WTC11 (cell line): Measurements from ENCODE around the gene IAH1. TPM values are rescaled to one million over a fixed set of nuclear protein-coding genes. Genes with fewer than 3 reads are reported as not detected.

ENCODE experiments used
- ATAC-seq: fragments of 200-7000 bp; cut with Tn5 transposase; 2 replicates; pipeline ENCODE4 v1.10.0; 2021; ENCODE audit warnings: mild to moderate bottlenecking, moderate library complexity
- CTCF ChIA-PET: fragments of 300-600 bp; sonication (Branson Sonifier 250); formaldehyde crosslinking; loops from one replicate; lab custom pipeline; 2021; ENCODE audit warnings: antibody characterized with exemption; lab: Charles Lee
- POLR2A ChIA-PET: fragments of 350-600 bp; sonication (Branson Sonifier 250); formaldehyde crosslinking; loops from one replicate; lab custom pipeline; 2021; ENCODE audit warnings: antibody characterized with exemption; lab: Charles Lee
- DNase-seq: peaks from one replicate; pipeline ENCODE4 v3.0.0; 2021; ENCODE audit warnings: low spot score
- H3K27ac Mint-ChIP-seq: 2 replicates; pipeline ENCODE4 v1.8.0; 2021; ENCODE audit warnings: mixed read lengths
- H3K27me3 Mint-ChIP-seq: 2 replicates; pipeline ENCODE4 v1.8.0; 2021; ENCODE audit warnings: low read depth, mild to moderate bottlenecking, moderate library complexity, mixed read lengths
- H3K36me3 Mint-ChIP-seq: 2 replicates; pipeline ENCODE4 v1.8.0; 2021; ENCODE audit warnings: mixed read lengths
- H3K4me1 Mint-ChIP-seq: 2 replicates; pipeline ENCODE4 v1.8.0; 2022; ENCODE audit warnings: mixed read lengths
- H3K4me3 Mint-ChIP-seq: 2 replicates; pipeline ENCODE4 v1.8.0; 2021; ENCODE audit warnings: mild to moderate bottlenecking, moderate library complexity, mixed read lengths
- H3K9me3 Mint-ChIP-seq: 2 replicates; pipeline ENCODE4 v1.8.0; 2021; ENCODE audit warnings: mixed read lengths
- ATF2 ChIP-seq: sonication (generic); formaldehyde crosslinking; IDR thresholded peaks from 2 replicates; pipeline ENCODE4 v1.8.1; 2022; ENCODE audit warnings: low read depth, missing genetic modification reagents, borderline replicate concordance
- ATF3 ChIP-seq: sonication (generic); formaldehyde crosslinking; conservative IDR thresholded peaks from 2 replicates; pipeline ENCODE4 v1.8.1; 2022; ENCODE audit warnings: mild to moderate bottlenecking, missing genetic modification reagents
- ETV6 ChIP-seq: sonication (generic); formaldehyde crosslinking; IDR thresholded peaks from 2 replicates; pipeline ENCODE4 v1.8.1; 2022; ENCODE audit warnings: mild to moderate bottlenecking, missing genetic modification reagents
- HMGXB4 ChIP-seq: sonication (generic); formaldehyde crosslinking; IDR thresholded peaks from 2 replicates; pipeline ENCODE4 v1.8.1; 2023; ENCODE audit warnings: mild to moderate bottlenecking, moderate library complexity, missing genetic modification reagents
- OVOL2 ChIP-seq: fragments of 250-450 bp; sonication (Bioruptor Pico); IDR thresholded peaks from 2 replicates; pipeline ENCODE4 v1.9.0; 2021; ENCODE audit warnings: mild to moderate bottlenecking, borderline replicate concordance
- TP53 ChIP-seq: sonication (generic); formaldehyde crosslinking; IDR thresholded peaks from 2 replicates; pipeline ENCODE4 v1.8.1; 2023; ENCODE audit warnings: mild to moderate bottlenecking, missing genetic modification reagents
- USF1 ChIP-seq: sonication (generic); formaldehyde crosslinking; IDR thresholded peaks from 2 replicates; pipeline ENCODE4 v1.8.0; 2022; ENCODE audit warnings: mild to moderate bottlenecking, missing genetic modification reagents
- ZNF317 ChIP-seq: sonication (generic); formaldehyde crosslinking; IDR thresholded peaks from 2 replicates; pipeline ENCODE4 v1.8.1; 2023; ENCODE audit warnings: low read depth, mild to moderate bottlenecking, moderate library complexity, missing genetic modification reagents, borderline replicate concordance
- ZNF425 ChIP-seq: fragments of 250-450 bp; sonication (Bioruptor Pico); conservative IDR thresholded peaks from 2 replicates; pipeline ENCODE4 v1.9.0; 2021; ENCODE audit warnings: mild to moderate bottlenecking
- total RNA-seq: library from RNA; stranded (reverse); gene quantifications from 3 replicates; pipeline ENCODE4 v1.2.3, GENCODE V29; 2021
- TF ChIP-seq, protein P1 (sequence below): sonication (generic); formaldehyde crosslinking; IDR thresholded peaks from 2 replicates; pipeline ENCODE4 v1.8.0; 2022; ENCODE audit warnings: missing genetic modification reagents
- TF ChIP-seq, protein P2 (sequence below): sonication (generic); formaldehyde crosslinking; IDR thresholded peaks from 2 replicates; pipeline ENCODE4 v1.8.0; 2023; ENCODE audit warnings: missing genetic modification reagents, mild to moderate bottlenecking, borderline replicate concordance

IAH1 gene
- total RNA-seq, 1 experiment from 2014 or later: 14.4 TPM

- TF ChIP-seq USF1 (no peak), OVOL2 (CRISPR knock-in tag) (no peak), ATF3 (CRISPR knock-in tag) (no peak), ATF2 (CRISPR knock-in tag) (no peak), HMGXB4 (CRISPR knock-in tag) (no peak)
- TF ChIP-seq, protein P1, sequence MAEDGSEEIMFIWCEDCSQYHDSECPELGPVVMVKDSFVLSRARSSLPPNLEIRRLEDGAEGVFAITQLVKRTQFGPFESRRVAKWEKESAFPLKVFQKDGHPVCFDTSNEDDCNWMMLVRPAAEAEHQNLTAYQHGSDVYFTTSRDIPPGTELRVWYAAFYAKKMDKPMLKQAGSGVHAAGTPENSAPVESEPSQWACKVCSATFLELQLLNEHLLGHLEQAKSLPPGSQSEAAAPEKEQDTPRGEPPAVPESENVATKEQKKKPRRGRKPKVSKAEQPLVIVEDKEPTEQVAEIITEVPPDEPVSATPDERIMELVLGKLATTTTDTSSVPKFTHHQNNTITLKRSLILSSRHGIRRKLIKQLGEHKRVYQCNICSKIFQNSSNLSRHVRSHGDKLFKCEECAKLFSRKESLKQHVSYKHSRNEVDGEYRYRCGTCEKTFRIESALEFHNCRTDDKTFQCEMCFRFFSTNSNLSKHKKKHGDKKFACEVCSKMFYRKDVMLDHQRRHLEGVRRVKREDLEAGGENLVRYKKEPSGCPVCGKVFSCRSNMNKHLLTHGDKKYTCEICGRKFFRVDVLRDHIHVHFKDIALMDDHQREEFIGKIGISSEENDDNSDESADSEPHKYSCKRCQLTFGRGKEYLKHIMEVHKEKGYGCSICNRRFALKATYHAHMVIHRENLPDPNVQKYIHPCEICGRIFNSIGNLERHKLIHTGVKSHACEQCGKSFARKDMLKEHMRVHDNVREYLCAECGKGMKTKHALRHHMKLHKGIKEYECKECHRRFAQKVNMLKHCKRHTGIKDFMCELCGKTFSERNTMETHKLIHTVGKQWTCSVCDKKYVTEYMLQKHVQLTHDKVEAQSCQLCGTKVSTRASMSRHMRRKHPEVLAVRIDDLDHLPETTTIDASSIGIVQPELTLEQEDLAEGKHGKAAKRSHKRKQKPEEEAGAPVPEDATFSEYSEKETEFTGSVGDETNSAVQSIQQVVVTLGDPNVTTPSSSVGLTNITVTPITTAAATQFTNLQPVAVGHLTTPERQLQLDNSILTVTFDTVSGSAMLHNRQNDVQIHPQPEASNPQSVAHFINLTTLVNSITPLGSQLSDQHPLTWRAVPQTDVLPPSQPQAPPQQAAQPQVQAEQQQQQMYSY (CRISPR knock-in tag): no peak
Measured at GRCh38 chr2:9524291-9524690, 49.9 kb downstream of the IAH1 start (continued).

- Mint-ChIP-seq H3K27me3 (no peaks in the 10 kb centered on the region), H3K9me3 (peaks cover 4% of the 10 kb centered on the region; the same call in 1 of the 2 replicates), H3K36me3 (peaks cover 35% of the 10 kb centered on the region), H3K4me3 (no peak overlapping the region), H3K4me1 (no peaks in the 10 kb centered on the region), H3K27ac (peak overlapping the region; percentile 20; the same call in 1 of the 2 replicates)
- no peak for DNase-seq
- no peak for TF ChIP-seq ZNF317 (CRISPR knock-in tag)
- TF ChIP-seq TP53 (CRISPR knock-in tag): no peak
- TF ChIP-seq ETV6 (CRISPR knock-in tag): no peak
- TF ChIP-seq ZNF425 (CRISPR knock-in tag): no peak
- TF ChIP-seq, protein P2, sequence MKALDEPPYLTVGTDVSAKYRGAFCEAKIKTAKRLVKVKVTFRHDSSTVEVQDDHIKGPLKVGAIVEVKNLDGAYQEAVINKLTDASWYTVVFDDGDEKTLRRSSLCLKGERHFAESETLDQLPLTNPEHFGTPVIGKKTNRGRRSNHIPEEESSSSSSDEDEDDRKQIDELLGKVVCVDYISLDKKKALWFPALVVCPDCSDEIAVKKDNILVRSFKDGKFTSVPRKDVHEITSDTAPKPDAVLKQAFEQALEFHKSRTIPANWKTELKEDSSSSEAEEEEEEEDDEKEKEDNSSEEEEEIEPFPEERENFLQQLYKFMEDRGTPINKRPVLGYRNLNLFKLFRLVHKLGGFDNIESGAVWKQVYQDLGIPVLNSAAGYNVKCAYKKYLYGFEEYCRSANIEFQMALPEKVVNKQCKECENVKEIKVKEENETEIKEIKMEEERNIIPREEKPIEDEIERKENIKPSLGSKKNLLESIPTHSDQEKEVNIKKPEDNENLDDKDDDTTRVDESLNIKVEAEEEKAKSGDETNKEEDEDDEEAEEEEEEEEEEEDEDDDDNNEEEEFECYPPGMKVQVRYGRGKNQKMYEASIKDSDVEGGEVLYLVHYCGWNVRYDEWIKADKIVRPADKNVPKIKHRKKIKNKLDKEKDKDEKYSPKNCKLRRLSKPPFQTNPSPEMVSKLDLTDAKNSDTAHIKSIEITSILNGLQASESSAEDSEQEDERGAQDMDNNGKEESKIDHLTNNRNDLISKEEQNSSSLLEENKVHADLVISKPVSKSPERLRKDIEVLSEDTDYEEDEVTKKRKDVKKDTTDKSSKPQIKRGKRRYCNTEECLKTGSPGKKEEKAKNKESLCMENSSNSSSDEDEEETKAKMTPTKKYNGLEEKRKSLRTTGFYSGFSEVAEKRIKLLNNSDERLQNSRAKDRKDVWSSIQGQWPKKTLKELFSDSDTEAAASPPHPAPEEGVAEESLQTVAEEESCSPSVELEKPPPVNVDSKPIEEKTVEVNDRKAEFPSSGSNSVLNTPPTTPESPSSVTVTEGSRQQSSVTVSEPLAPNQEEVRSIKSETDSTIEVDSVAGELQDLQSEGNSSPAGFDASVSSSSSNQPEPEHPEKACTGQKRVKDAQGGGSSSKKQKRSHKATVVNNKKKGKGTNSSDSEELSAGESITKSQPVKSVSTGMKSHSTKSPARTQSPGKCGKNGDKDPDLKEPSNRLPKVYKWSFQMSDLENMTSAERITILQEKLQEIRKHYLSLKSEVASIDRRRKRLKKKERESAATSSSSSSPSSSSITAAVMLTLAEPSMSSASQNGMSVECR (CRISPR knock-in tag): no peak
- ATAC-seq: no peak
- POLR2A ChIA-PET: interaction anchor here (0.7 kb wide), 1 partner anchor 67 kb away, joined by 6 read pairs; no protein-coding TSS in a partner anchor
- CTCF ChIA-PET: no interaction called here
Measured at GRCh38 chr2:9525266-9525665, 50.9 kb downstream of the IAH1 start.
